B cell (primary cell): Measurements from ENCODE around the gene OR10H1. TPM values are rescaled to one million over a fixed set of nuclear protein-coding genes. Genes with fewer than 3 reads are reported as not detected.

Experiments used
- ATAC-seq: fragments of 200-7000 bp; cut with Tn5 transposase; one replicate; pipeline ENCODE4 v1.10.0; 2021; ENCODE audit warnings: low read depth, mild to moderate bottlenecking, moderate number of reproducible peaks, moderate library complexity
- CTCF ChIA-PET: fragments of 350-600 bp; sonication (Branson Sonifier 250); formaldehyde crosslinking; loops from one replicate; lab custom pipeline; 2021; ENCODE audit warnings: antibody characterized with exemption, inconsistent platforms; lab: Charles Lee
- POLR2A ChIA-PET: fragments of 350-600 bp; sonication (Branson Sonifier 250); formaldehyde crosslinking; loops from one replicate; lab custom pipeline; 2021; ENCODE audit warnings: antibody characterized with exemption; lab: Charles Lee
- DNase-seq: peaks from one replicate; pipeline ENCODE4 v3.0.0; 2013
- H2AFZ ChIP-seq: 2 replicates; pipeline ENCODE4 v1.6.1; 2012; ENCODE audit warnings: mild to moderate bottlenecking, low read depth, low read length; ENCODE audit not compliant: insufficient read depth, poor library complexity, severe bottlenecking
- H3K27ac ChIP-seq, 2 donors: 1 replicate in 1 of 2; 2 replicates in 1 of 2; pipeline ENCODE4 v1.5.1; 2012 to 2013; ENCODE audit warnings: low read length in 2 of 2, mild to moderate bottlenecking in 2 of 2, moderate library complexity in 1 of 2
- H3K27me3 ChIP-seq, 4 experiments: fragments of 200-600 bp in 1 of 4; sonication (generic) in 1 of 4; replicated peaks in 1 of 4; 1 replicate in 2 of 4; 2 replicates in 2 of 4; pipeline versions ENCODE4 v1.6.1 to v1.7.0; 2013 to 2016; ENCODE audit warnings: low read length in 3 of 4, mild to moderate bottlenecking in 2 of 4, mixed read lengths in 1 of 4, moderate library complexity in 1 of 4; ENCODE audit not compliant: insufficient read depth in 4 of 4, control insufficient read depth in 3 of 4; ENCODE audit errors: control extremely low read depth in 1 of 4
- H3K36me3 ChIP-seq, 2 experiments: replicated peaks in 1 of 2; 1 replicate in 1 of 2; 2 replicates in 1 of 2; pipeline versions ENCODE4 v1.6.1 to v1.7.1; 2013; ENCODE audit warnings: low read length in 1 of 2; ENCODE audit not compliant: insufficient read depth in 2 of 2, control insufficient read depth in 1 of 2; ENCODE audit errors: control extremely low read depth in 1 of 2, extremely low read depth in 1 of 2
- H3K4me1 ChIP-seq, 2 donors: fragments of 200-600 bp in 1 of 2; sonication (generic) in 1 of 2; 1 replicate in 1 of 2; 2 replicates in 1 of 2; pipeline versions ENCODE4 v1.5.1 to v1.6.1; 2013 to 2017; ENCODE audit warnings: low read length in 2 of 2; ENCODE audit not compliant: control insufficient read depth in 2 of 2, insufficient read depth in 2 of 2
- H3K4me2 ChIP-seq: replicated peaks from 2 replicates; pipeline ENCODE3; 2012; ENCODE audit warnings: mild to moderate bottlenecking, low read depth, low read length; ENCODE audit not compliant: poor library complexity, severe bottlenecking
- H3K4me3 ChIP-seq, 5 experiments: fragments of 200-600 bp in 1 of 5; sonication (generic) in 1 of 5; 1 replicate in 3 of 5; 2 replicates in 2 of 5; pipeline versions ENCODE4 v1.5.1 to v1.7.0; 2011 to 2016; ENCODE audit warnings: low read length in 4 of 5, mild to moderate bottlenecking in 4 of 5, low read depth in 2 of 5, control low read depth in 1 of 5, moderate library complexity in 1 of 5; ENCODE audit not compliant: insufficient read depth in 1 of 5; ENCODE audit errors: control extremely low read depth in 1 of 5, extremely low read depth in 1 of 5
- H3K79me2 ChIP-seq: fragments of 200-600 bp; sonication (generic); one replicate; pipeline ENCODE4 v1.6.0; 2016; ENCODE audit warnings: low read length; ENCODE audit not compliant: control insufficient read depth, insufficient read depth
- H3K9ac ChIP-seq: fragments of 200-600 bp; sonication (generic); 2 replicates; pipeline ENCODE4 v1.6.1; 2017; ENCODE audit warnings: mild to moderate bottlenecking, low read length, moderate library complexity
- H3K9me3 ChIP-seq, 3 donors: one replicate each; pipeline versions ENCODE4 v1.6.1 to v1.7.1; 2013; ENCODE audit warnings: low read length in 2 of 3; ENCODE audit not compliant: control insufficient read depth in 2 of 3, insufficient read depth in 1 of 3; ENCODE audit errors: control extremely low read depth in 1 of 3
- H4K20me1 ChIP-seq: 2 replicates; pipeline ENCODE4 v1.6.0; 2012; ENCODE audit warnings: mild to moderate bottlenecking, low read length; ENCODE audit not compliant: insufficient read depth, control insufficient read depth, poor library complexity, severe bottlenecking
- H3K27ac Mint-ChIP-seq: one replicate; pipeline ENCODE4 v1.8.0; 2021; ENCODE audit warnings: mixed read lengths
- H3K27me3 Mint-ChIP-seq: one replicate; pipeline ENCODE4 v1.8.0; 2021; ENCODE audit warnings: mixed read lengths
- H3K4me1 Mint-ChIP-seq: one replicate; pipeline ENCODE4 v1.8.0; 2021; ENCODE audit warnings: mixed read lengths
- H3K4me3 Mint-ChIP-seq: one replicate; pipeline ENCODE4 v1.8.0; 2021; ENCODE audit warnings: mixed read lengths
- H3K9me3 Mint-ChIP-seq: one replicate; pipeline ENCODE4 v1.8.0; 2022; ENCODE audit warnings: mixed read lengths; ENCODE audit not compliant: insufficient read depth
- EZH2 ChIP-seq: IDR thresholded peaks from 2 replicates; pipeline ENCODE4 v1.6.1; 2012; ENCODE audit warnings: borderline replicate concordance, low read depth, mild to moderate bottlenecking, moderate library complexity, low read length; ENCODE audit not compliant: insufficient read depth, poor library complexity, severe bottlenecking
- WGBS: methylation state at CpG from one replicate; pipeline ENCODE4 v1.1.5; 2013; ENCODE audit warnings: missing lambda C conversion rate; ENCODE audit not compliant: insufficient coverage; 5-methylcytosine and 5-hydroxymethylcytosine counted together
- intact Hi-C: fragments of 100-400 bp; cut with micrococcal nuclease; formaldehyde crosslinking; loops from one replicate; pipeline ENCODE4 v1.10.0; 2022
- polyA plus RNA-seq: library from polyadenylated mRNA; depleted of rRNA; stranded (reverse); fragments of >200 nt; gene quantifications from 2 replicates; pipeline ENCODE4 v1.2.3, GENCODE V29; 2012
- total RNA-seq, 2 donors: library from RNA; stranded (reverse); fragments of 120-200 nt in 1 of 2; gene quantifications; 1 replicate in 1 of 2; 2 replicates in 1 of 2; pipeline versions ENCODE4 v1.2.3 to v1.2.4, GENCODE V29; 2013 to 2022
- TF ChIP-seq, protein P1 (sequence below): fragments of 200-600 bp; IDR thresholded peaks from one replicate; pipeline ENCODE4 v1.8.0; 2022; ENCODE audit warnings: antibody characterized with exemption, mild to moderate bottlenecking

OR10H1 gene
- total and polyA plus RNA-seq, 2 donors (not counting 1 experiment from before 2014, with no cell fraction given): 0.10 TPM; not detected in 1

DNA sequence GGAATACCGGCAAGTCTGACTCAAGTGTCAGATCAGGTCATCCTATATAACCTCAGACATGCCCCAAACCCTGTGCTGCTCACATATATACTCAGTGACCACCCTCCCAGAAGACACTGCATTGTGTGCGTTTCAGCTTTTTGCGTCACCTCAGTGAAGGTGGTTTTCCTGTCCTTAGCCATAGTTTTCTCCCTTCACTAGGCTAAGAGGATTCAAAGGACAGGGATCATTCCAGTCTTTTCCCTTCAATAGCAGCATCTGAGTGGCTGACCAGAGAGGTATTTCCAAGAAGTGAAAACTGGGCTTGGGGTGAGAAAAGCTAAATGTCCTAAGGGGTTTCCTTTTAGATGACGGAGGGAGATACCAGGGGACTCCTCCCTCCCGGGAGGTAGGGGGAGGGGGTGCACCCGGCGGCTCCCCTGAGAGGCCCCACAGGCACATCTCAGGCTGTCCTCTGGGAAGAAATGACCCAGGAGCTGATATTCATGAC, 12.7 kb upstream of the OR10H1 start:
- H3K27ac Mint-ChIP-seq: no peak overlapping the region
- no peak overlapping the region for H2AFZ ChIP-seq
- H3K27me3 Mint-ChIP-seq: peaks cover 18% of the 10 kb centered on the region
- no peaks in the 10 kb centered on the region for H4K20me1 ChIP-seq
- no peak for ATAC-seq
- no peak overlapping the region for H3K4me3 Mint-ChIP-seq
- H3K79me2 ChIP-seq: no peaks in the 10 kb centered on the region
- no peaks in the 10 kb centered on the region for H3K9me3 ChIP-seq
- no peaks in the 10 kb centered on the region for H3K27me3 ChIP-seq
- intact Hi-C loops: no loop called here
- no peak for DNase-seq
- no peaks in the 10 kb centered on the region for H3K4me1 ChIP-seq
- H3K4me2 ChIP-seq: no peak overlapping the region
- 76% methylated on average over 4 of the region's 7 CpGs for WGBS
- H3K4me3 ChIP-seq: no peak overlapping the region
- TF ChIP-seq, protein P1, sequence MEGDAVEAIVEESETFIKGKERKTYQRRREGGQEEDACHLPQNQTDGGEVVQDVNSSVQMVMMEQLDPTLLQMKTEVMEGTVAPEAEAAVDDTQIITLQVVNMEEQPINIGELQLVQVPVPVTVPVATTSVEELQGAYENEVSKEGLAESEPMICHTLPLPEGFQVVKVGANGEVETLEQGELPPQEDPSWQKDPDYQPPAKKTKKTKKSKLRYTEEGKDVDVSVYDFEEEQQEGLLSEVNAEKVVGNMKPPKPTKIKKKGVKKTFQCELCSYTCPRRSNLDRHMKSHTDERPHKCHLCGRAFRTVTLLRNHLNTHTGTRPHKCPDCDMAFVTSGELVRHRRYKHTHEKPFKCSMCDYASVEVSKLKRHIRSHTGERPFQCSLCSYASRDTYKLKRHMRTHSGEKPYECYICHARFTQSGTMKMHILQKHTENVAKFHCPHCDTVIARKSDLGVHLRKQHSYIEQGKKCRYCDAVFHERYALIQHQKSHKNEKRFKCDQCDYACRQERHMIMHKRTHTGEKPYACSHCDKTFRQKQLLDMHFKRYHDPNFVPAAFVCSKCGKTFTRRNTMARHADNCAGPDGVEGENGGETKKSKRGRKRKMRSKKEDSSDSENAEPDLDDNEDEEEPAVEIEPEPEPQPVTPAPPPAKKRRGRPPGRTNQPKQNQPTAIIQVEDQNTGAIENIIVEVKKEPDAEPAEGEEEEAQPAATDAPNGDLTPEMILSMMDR: no peak
- no peak for TF ChIP-seq EZH2
- no peaks in the 10 kb centered on the region for H3K9me3 Mint-ChIP-seq
- H3K27ac ChIP-seq: no peak overlapping the region
- CTCF ChIA-PET: no interaction called here
- POLR2A ChIA-PET: no interaction called here
- H3K4me1 Mint-ChIP-seq: no peaks in the 10 kb centered on the region
- no peak overlapping the region for H3K9ac ChIP-seq
- no peaks in the 10 kb centered on the region for H3K36me3 ChIP-seq

DNA sequence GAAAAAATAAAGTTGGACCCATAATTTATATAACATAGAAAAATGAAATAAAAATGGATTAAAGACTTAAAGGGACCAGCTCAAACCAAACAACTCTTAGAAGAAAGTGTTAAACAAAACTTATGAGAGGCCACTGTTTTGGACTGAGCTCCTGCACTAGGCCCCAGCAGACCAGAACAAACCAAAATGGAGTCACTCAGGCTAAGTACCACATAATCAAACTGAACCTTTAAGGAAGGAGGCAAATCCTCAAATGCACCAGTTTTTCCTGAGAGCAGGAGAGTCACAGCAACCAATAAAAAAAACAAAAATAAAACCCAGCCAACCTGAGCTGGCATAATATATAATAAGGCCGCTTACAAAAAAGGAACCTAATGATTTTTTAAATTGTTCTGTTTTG, 10.3 kb upstream of the OR10H1 start:
- TF ChIP-seq, protein P1: no peak
- TF ChIP-seq EZH2: no peak
- no peak overlapping the region for H3K4me3 ChIP-seq
- H2AFZ ChIP-seq: no peak overlapping the region
- WGBS: no CpG with 5 or more reads among the region's 1 CpG
- intact Hi-C loops: no loop called here
- CTCF ChIA-PET: no interaction called here
- no peaks in the 10 kb centered on the region for H3K36me3 ChIP-seq
- no peak overlapping the region for H3K9ac ChIP-seq
- DNase-seq (no peak), ATAC-seq (no peak)
- no peak overlapping the region for H3K27ac Mint-ChIP-seq
- H3K4me3 Mint-ChIP-seq: no peak overlapping the region
- H3K4me2 ChIP-seq: no peak overlapping the region
- POLR2A ChIA-PET: no interaction called here
- H3K9me3 Mint-ChIP-seq: no peaks in the 10 kb centered on the region
- H3K79me2 ChIP-seq: no peaks in the 10 kb centered on the region
- H3K27me3 ChIP-seq: no peaks in the 10 kb centered on the region
- H4K20me1 ChIP-seq: no peaks in the 10 kb centered on the region
- no peaks in the 10 kb centered on the region for H3K4me1 Mint-ChIP-seq
- peaks cover 18% of the 10 kb centered on the region for H3K27me3 Mint-ChIP-seq
- H3K9me3 ChIP-seq: no peaks in the 10 kb centered on the region
- H3K27ac ChIP-seq: no peak overlapping the region
- no peaks in the 10 kb centered on the region for H3K4me1 ChIP-seq
